IPS-NIHi7 (cell line): ENCODE data around the gene FNBP1.
"Not testable (repeated sequence)": the region's sequence is repeated elsewhere in the genome, so short reads cannot be mapped to it uniquely, and the experiment has no call there.

Experiments
- DNase-seq: peaks from one replicate; pipeline ENCODE4 v3.0.0; 2012; ENCODE audit warnings: mixed read lengths; ENCODE audit errors: extremely low spot score

The FNBP1 gene

GRCh38 chr9:130022566-130023143 is 20.3 kb downstream of the FNBP1 start:
- no peak for DNase-seq

DNA sequence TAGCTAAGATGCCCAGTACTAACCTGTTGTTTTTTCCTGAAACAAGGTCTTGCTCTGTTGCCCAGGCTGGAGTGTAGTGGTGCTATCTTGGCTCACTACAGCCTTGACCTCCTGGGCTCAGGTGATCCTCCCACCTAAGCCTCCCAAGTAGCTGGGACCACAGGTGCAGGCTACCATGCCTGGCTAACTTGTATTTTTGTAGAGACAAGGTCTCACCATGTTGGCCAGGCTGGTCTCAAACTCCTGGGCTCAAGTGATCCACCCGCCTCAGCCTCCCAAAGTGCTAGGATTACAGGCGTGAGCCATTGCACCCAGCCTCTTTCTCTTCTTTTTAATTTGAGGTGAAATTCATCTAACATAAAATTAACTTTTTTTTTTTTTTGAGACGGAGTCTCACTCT is 21.1 kb downstream of the FNBP1 start:
- DNase-seq = not testable (repeated sequence)

GRCh38 chr9:130021123-130021522 is 21.9 kb downstream of the FNBP1 start:
- DNase-seq = no peak

- DNase-seq = no peak
These were observed 22.4 kb downstream of the FNBP1 start for GRCh38 chr9:130020618-130021017.

GRCh38 chr9:130018265-130018664 is 24.7 kb downstream of the FNBP1 start:
- DNase-seq = no peak

- DNase-seq = not testable (repeated sequence)
These were observed 25.5 kb downstream of the FNBP1 start for GRCh38 chr9:130017510-130017909.

GRCh38 chr9:130017076-130017475 is 25.9 kb downstream of the FNBP1 start:
- no peak for DNase-seq

- DNase-seq = no peak
These were observed 27.5 kb downstream of the FNBP1 start for GRCh38 chr9:130015353-130016019.

DNA sequence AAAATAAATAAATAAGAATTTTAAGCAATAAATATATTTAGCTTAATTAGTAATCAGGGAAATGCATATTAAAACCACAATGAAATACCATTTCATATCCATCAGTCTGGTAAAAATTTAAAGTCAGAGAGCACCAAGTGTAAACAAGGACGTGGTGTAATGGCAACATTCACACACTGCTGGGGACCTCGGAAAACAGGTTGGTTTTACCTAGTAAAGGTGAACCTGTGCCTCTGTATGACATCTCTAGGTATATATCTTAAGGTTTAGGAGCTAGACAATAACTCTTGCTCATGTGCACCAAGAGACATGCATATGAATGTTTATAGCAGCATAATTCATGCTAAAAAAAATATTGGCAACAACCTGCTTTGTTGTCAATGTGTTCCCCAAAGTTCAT is 29.7 kb downstream of the FNBP1 start:
- DNase-seq = no peak

DNA sequence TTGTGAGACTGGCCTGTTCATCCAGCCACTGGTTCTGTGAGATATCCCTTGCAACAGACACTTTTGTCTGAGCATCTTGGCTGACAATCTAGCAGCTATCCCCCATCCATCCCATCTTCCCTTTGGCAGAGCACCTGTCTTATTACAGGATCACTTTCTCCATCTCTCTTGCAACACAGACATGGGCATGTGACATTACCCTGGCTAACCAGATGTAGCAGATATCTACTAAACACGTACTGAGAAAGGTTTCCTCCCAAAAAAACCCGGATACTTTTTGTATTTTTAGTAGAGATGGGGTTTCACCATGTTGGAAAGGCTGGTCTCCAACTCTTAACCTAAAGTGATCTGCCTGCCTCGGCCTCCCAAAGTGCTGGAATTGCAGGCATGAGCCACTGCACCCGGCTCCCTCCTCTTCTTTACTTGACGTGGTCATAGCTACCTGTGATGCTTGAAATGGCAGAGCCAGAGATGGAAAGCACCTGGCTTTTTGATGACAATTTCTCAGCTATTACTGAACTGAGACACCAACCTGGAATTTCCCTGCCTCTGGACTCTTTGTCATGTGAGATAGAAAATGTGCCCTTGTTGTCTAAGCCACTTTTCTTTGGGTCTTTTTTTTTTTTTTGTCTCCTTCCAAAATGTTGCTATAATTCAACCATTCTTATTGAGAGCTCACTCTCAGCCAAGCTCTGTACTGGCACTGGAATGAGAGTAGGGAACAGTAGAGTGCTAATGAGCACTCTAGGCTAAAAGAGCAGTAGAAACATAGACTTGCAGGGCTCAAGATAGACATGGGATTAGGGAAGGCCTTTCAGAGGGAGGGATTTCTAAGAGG is 32.6 kb downstream of the FNBP1 start:
- DNase-seq = no peak

DNA sequence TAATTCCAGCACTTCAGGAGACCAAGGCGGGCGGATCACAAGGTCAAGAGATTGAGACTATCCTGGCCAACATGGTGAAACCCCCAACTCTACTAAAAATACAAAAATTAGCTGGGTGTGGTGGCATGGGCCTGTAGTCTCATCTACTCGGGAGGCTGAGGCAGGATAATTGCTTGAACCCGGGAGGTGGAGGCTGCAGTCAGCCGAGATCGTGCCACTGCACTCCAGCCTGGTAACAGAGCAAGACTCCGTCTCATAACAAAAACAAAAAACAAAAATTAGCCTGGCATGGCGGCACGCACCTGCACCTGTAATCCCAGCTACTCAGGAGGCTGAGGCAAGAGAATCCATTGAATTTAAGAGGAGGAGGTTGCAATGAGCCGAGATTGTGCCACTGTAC is 33.4 kb downstream of the FNBP1 start:
- not testable (repeated sequence) for DNase-seq

DNA sequence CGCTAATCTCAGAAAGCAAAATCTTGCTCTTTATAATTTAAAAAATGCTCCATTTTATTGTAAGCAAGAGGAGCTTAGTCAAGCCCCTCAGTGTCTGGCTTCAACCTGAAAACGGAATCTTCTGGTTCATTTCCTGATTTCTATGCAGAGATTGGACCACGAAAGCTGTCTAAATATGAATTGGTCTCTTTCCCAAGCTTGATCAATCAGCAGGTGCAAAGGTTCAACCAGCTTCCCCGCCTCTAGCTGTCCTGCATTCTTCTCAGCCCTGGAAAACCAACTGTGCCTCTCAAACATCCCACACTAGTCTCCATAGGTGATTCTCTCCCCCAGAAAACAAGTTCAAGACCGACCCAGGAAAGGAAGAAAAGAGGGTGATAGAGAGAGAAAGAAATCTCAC is 34.5 kb downstream of the FNBP1 start:
- DNase-seq = no peak

DNA sequence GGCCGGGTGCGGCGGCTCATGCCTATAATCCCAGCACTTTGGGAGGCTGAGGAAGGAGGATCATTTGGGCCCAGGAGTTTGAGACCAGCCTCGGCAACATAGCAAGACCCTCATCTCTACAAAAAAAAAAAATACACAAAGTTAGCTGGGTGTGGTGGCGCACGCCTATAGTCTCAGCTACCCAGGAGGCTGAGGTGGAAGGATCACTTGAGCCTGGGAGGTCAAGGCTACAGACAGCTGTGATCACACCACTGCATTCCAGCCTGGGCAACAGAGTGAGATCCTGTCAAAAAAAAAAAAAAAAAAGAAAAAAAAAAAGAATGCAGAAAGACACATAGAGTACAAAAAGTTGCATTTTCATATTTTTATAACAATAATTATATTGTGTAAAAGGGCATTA is 36.0 kb downstream of the FNBP1 start:
- DNase-seq = not testable (repeated sequence)

- no peak for DNase-seq
These were observed 38.9 kb downstream of the FNBP1 start for GRCh38 chr9:130003943-130004552.

GRCh38 chr9:130002320-130002719 is 40.7 kb downstream of the FNBP1 start:
- no peak for DNase-seq

DNA sequence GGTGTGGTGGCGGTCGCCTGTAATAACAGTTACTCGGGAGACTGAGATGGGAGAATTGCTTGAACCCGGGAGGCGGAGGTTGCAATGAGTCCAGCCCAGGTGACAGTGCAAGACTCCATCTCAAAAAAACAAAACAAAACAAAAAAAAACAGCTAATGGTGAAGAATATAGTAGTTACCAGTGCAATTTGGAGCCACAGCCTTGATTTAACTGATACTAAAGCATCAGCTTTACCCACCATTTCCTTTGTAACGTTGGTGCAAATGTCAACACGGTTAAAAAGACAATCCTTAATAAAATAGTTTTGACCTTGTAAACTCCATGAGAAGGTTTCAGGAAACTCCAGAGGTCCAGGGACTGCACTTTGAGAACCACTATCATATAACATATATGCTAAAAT is 41.8 kb downstream of the FNBP1 start:
- DNase-seq = no peak

GRCh38 chr9:129999141-129999510 is 43.9 kb downstream of the FNBP1 start:
- no peak for DNase-seq

DNA sequence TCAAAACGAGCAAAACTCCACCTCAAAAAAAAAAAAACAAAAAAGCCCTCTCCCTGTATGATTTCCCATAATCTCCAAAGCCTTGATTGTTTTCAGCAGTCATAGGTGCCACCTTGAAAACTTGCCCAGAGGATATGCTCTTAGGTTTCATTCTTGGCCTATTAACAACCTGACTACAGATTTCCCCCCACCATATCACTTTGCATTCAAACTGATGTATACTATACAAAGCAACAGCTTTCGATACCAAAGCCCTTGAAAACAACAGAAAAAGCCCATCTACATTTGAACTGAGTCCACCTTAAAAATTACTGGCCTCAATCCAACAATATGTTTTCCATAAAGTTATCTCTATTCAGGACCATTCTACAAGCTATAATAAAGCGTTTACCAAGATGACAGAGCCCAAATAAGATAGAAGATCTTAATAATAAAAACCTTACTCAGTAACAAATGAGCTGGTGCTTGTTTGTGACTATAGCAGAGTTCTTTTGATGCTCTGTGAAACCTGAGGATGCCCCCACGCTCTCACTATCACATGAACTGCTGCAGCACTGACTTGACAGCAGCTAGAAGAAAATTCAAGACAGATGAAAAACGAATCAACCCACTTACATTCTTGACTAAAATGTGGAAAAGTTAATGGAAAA is 44.4 kb downstream of the FNBP1 start:
- DNase-seq = no peak

DNA sequence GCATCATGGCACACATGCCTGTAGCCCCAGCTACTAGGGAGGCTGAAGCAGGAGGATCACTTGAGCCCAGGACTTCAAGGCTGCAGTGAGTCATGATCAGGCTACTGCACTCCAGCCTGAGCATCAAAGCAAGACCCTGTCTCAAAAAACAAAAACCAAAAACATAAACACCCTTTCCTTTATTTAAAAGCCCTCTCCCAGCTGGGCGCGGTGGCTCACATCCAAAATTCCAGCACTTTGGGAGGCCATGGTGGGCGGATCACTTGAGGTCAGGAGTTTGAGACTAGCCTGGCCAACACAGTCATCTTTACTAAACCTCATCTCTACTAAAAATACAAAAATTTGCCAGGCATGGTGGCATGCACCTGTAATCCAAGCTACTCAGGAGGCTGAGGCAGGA is 45.3 kb downstream of the FNBP1 start:
- not testable (repeated sequence) for DNase-seq

DNA sequence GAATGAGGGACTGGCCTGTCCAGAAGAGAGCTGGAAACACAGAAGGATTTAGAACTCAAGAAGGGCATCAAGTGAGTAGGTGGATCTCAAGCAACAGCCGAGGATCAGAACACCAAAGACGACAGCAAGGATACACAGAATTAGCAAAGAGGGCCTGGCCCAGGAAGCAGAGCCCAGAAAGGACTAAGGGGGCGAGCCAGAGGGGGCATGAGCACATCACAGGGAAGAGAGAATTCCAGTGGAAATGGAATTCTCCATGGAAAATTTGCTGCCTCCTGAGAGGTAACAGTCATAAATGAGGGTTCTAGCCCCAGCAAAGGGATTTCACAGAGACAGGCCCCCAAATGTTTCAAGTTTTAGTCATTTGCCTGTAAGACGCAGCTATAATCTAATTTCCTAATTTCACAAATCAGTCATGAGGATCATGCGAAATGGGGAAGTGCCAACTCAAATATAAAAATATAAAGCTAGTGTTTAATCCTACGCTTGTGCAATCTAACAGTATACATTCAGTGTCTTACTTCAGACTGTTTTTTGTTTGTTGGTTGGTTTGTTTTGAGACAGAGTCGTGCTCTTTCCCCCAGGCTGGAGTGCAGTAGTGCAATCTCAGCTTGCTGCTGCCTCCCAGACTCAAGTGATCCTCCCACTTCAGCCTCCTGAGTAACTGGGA is 46.7 kb downstream of the FNBP1 start:
- no peak for DNase-seq

- no peak for DNase-seq
These were observed 47.4 kb downstream of the FNBP1 start for GRCh38 chr9:129995409-129996160.
